ENCODE measurements around the gene SH3PXD2A. TPM values are rescaled to one million over a fixed set of nuclear protein-coding genes. Genes with fewer than 3 reads are reported as not detected.

SH3PXD2A gene
- total and polyA plus RNA-seq, 12 donors, result 6.9 to 44.9 (median 34.4) TPM

- Histone ChIP-seq H3K27ac (peak overlapping the region in 6 of 10 donors; percentile 49 to 87 (median 80)), H3K4me1 (peaks cover 30 to 98% (median 82%) of the 10 kb centered on the region in 9 donors), H3K4me3 (no peak overlapping the region), H3K9me3 (no peaks in the 10 kb centered on the region), H3K36me3 (no peaks in the 10 kb centered on the region), H3K27me3 (no peaks in the 10 kb centered on the region)
- no peak for TF ChIP-seq CTCF (IDR thresholded peaks at IDR 0.05)
- no peak for DNase-seq
- 50 to 56% methylated on average over 6 to 7 of the region's 7 CpGs for WGBS, 2 donors
- no peak for ATAC-seq
- intact Hi-C loops (cut with DNase I), result loop anchor here in 1 of 10 donors (5.0 kb wide), 1 partner anchor 65 kb away; no protein-coding TSS in a partner anchor
Observed at GRCh38 chr10:103842605-103843004, 12.8 kb downstream of the SH3PXD2A start.

- intact Hi-C loops (cut with DNase I), result loop anchor here in 1 of 10 donors (5.0 kb wide), 1 partner anchor 64 kb away; no protein-coding TSS in a partner anchor
- 86 to 90% methylated on average over 7 of the region's 7 CpGs for WGBS, 2 donors
- Histone ChIP-seq H3K36me3 (no peaks in the 10 kb centered on the region), H3K27ac (peak overlapping the region in 1 of 10 donors; percentile 38), H3K4me1 (peaks cover 30 to 98% (median 89%) of the 10 kb centered on the region in 9 donors), H3K9me3 (no peaks in the 10 kb centered on the region), H3K27me3 (no peaks in the 10 kb centered on the region), H3K4me3 (no peak overlapping the region)
- ATAC-seq, result no peak
- DNase-seq, result no peak
- TF ChIP-seq CTCF (IDR thresholded peaks at IDR 0.05), result no peak
Observed at GRCh38 chr10:103841519-103841918, 13.9 kb downstream of the SH3PXD2A start.

GRCh38 chr10:103840740-103841070, 14.7 kb downstream of the SH3PXD2A start:
- H3K9me3 ChIP-seq, result no peaks in the 10 kb centered on the region
- no peak for ATAC-seq
- no peak for TF ChIP-seq CTCF (IDR thresholded peaks at IDR 0.05)
- H3K36me3 ChIP-seq, result no peaks in the 10 kb centered on the region
- H3K27ac ChIP-seq, result peak overlapping the region in 9 of 10 donors; percentile 69 to 87 (median 79)
- no peak for DNase-seq
- H3K4me3 ChIP-seq, result no peak overlapping the region
- intact Hi-C loops (cut with DNase I), result loop anchor here in 1 of 10 donors (5.0 kb wide), 1 partner anchor 63 kb away; no protein-coding TSS in a partner anchor
- WGBS, 2 donors, result 40 to 60% methylated on average over 4 of the region's 4 CpGs
- H3K27me3 ChIP-seq, result no peaks in the 10 kb centered on the region
- H3K4me1 ChIP-seq, result peaks cover 27 to 97% (median 87%) of the 10 kb centered on the region in 9 donors

- intact Hi-C loops (cut with DNase I), result loop anchor here in 1 of 10 donors (5.0 kb wide), 1 partner anchor 63 kb away; no protein-coding TSS in a partner anchor
Observed at GRCh38 chr10:103839872-103840739, 15.3 kb downstream of the SH3PXD2A start.

More at GRCh38 chr10:103839872-103840739, 15.3 kb downstream of the SH3PXD2A start:
- ATAC-seq, result peak; percentile 45 to 76 (median 56)
- no peak for TF ChIP-seq CTCF (IDR thresholded peaks at IDR 0.05)
- Histone ChIP-seq H3K4me1 (peaks cover 27 to 97% (median 87%) of the 10 kb centered on the region in 9 donors), H3K27me3 (no peaks in the 10 kb centered on the region), H3K9me3 (no peaks in the 10 kb centered on the region), H3K4me3 (no peak overlapping the region), H3K27ac (peak overlapping the region; percentile 27 to 87 (median 78)), H3K36me3 (no peaks in the 10 kb centered on the region)
- peak; percentile 69 to 80 for DNase-seq
- WGBS, 2 donors, result 37 to 47% methylated on average over 18 of the region's 18 CpGs

Data from heart right ventricle (tissue), 16 donors.